ENCODE results near the gene HES5.

Gene HES5

DNA sequence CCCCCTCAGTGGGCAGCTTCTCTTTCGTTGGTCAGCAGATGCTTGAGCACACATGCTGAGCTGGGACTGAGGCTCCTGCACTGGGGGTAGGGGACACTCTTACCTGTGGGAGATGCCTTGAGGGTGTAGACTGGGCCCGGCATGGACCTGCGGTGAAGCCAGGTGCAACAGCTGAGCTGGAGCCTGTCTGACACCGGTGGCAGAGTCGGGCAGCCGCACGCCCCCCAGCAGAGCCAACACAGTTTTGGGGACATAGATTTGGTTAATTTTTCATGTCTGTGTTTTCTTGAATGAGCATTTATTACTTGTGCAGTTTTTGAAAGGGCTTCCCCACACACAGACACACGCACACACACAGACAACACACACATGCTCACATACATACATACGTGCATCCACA lies 5.9 kb upstream of the HES5 start:
- Histone ChIP-seq H3K4me1 (ENCODE audit: low read length) (no peaks in the 10 kb centered on the region), H3K36me3 (replicated peaks; ENCODE audit: low read depth, low read length) (no peaks in the 10 kb centered on the region), H2AFZ (ENCODE audit: low read depth, low read length) (no peak overlapping the region), H3K4me3 (ENCODE audit: low read length) (no peak overlapping the region), H3K27me3 (ENCODE audit: low read depth, low read length) (peaks cover 10% of the 10 kb centered on the region; the same call in 1 of the 2 replicates), H3K9ac (ENCODE audit: low read length) (no peak overlapping the region), H3K4me2 (ENCODE audit: low read length) (no peak overlapping the region), H3K79me2 (ENCODE audit: low read length) (no peaks in the 10 kb centered on the region), H3K9me3 (ENCODE audit: insufficient read depth, low read length) (no peaks in the 10 kb centered on the region), H4K20me1 (ENCODE audit: insufficient read depth, low read length) (no peaks in the 10 kb centered on the region), H3K27ac (ENCODE audit: low read length) (no peak overlapping the region)
- TF ChIP-seq, protein P1, sequence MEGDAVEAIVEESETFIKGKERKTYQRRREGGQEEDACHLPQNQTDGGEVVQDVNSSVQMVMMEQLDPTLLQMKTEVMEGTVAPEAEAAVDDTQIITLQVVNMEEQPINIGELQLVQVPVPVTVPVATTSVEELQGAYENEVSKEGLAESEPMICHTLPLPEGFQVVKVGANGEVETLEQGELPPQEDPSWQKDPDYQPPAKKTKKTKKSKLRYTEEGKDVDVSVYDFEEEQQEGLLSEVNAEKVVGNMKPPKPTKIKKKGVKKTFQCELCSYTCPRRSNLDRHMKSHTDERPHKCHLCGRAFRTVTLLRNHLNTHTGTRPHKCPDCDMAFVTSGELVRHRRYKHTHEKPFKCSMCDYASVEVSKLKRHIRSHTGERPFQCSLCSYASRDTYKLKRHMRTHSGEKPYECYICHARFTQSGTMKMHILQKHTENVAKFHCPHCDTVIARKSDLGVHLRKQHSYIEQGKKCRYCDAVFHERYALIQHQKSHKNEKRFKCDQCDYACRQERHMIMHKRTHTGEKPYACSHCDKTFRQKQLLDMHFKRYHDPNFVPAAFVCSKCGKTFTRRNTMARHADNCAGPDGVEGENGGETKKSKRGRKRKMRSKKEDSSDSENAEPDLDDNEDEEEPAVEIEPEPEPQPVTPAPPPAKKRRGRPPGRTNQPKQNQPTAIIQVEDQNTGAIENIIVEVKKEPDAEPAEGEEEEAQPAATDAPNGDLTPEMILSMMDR (IDR thresholded peaks at IDR 0.05; ENCODE audit: low read depth, low read length): no peak
- TF ChIP-seq EZH2phosphoT487 (IDR thresholded peaks at IDR 0.05; ENCODE audit: low read depth): no peak

DNA sequence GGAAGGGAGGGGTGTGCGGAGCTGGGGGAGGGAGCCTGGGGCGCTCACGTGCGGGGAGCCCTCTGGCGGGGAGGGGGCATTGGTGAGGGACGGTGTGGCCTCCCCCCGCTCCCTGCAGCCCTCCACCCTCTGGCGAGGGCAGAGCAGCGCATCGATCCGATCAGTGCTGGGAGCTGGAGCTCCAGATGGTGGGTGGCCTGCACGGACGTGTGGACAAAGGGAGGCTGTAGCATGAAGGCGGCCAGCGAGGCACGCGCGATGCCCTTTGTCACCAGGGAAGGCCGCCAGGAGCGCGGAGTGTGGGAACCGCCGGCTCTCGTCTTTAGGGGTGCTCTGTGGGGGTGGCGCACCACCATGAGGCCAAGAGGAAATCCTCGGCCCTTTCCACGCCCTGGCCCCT lies 5.4 kb upstream of the HES5 start:
- no peaks in the 10 kb centered on the region for H4K20me1 ChIP-seq (ENCODE audit: insufficient read depth, low read length)
- no peak overlapping the region for H3K4me2 ChIP-seq (ENCODE audit: low read length)
- H3K9ac ChIP-seq (ENCODE audit: low read length): no peak overlapping the region
- no peak overlapping the region for H3K4me3 ChIP-seq (ENCODE audit: low read length)
- H3K4me1 ChIP-seq (ENCODE audit: low read length): no peaks in the 10 kb centered on the region
- no peaks in the 10 kb centered on the region for H3K36me3 ChIP-seq (replicated peaks; ENCODE audit: low read depth, low read length)
- no peaks in the 10 kb centered on the region for H3K79me2 ChIP-seq (ENCODE audit: low read length)
- peaks cover 10% of the 10 kb centered on the region; the same call in 1 of the 2 replicates for H3K27me3 ChIP-seq (ENCODE audit: low read depth, low read length)
- H3K9me3 ChIP-seq (ENCODE audit: insufficient read depth, low read length): no peaks in the 10 kb centered on the region
- no peak overlapping the region for H2AFZ ChIP-seq (ENCODE audit: low read depth, low read length)
- TF ChIP-seq, protein P1 (IDR thresholded peaks at IDR 0.05; ENCODE audit: low read depth, low read length): no peak
- TF ChIP-seq EZH2phosphoT487 (IDR thresholded peaks at IDR 0.05; ENCODE audit: low read depth): no peak
- H3K27ac ChIP-seq (ENCODE audit: low read length): no peak overlapping the region

DNA sequence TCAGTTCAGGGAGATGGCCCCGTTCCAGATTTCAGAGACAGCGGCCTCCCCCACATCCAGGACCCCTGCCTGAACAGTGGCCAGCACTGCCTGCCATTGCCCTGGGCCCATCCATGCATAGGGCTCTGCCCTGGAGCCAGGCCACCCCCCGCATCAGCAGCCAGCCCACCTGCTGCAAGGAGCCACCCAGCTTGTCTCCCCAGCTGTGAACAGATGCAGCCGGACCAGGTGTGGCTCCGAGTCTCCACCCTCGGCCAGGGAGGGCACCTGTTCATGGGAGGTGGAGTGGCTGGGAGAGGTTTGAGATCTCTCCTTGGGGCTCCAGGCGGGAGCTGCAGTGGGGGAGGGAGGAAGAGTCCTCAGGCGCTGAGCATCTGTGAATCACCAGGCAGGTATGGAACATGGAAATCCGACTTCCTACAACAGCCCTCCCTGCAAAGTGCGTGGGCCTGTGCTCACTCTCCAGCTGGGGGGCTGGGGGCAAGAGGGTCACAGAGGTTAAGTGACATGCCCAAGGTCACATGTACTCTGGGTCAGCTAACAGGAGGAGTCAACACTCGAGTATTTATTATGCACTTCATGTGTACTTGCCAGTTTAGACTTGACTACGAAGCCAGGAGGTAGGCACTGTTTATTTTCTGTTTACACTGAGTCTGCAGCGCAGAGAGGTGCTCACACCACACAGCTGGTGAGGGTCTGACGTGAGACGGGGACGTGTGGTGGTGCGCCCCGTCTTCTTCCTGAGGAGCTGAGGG lies 4.8 kb upstream of the HES5 start:
- Histone ChIP-seq H3K4me3 (ENCODE audit: low read length) (no peak overlapping the region), H3K36me3 (replicated peaks; ENCODE audit: low read depth, low read length) (no peaks in the 10 kb centered on the region), H3K9ac (ENCODE audit: low read length) (no peak overlapping the region), H3K9me3 (ENCODE audit: insufficient read depth, low read length) (no peaks in the 10 kb centered on the region), H4K20me1 (ENCODE audit: insufficient read depth, low read length) (no peaks in the 10 kb centered on the region), H3K27ac (ENCODE audit: low read length) (no peak overlapping the region), H2AFZ (ENCODE audit: low read depth, low read length) (no peak overlapping the region), H3K4me2 (ENCODE audit: low read length) (no peak overlapping the region), H3K79me2 (ENCODE audit: low read length) (no peaks in the 10 kb centered on the region), H3K4me1 (ENCODE audit: low read length) (no peaks in the 10 kb centered on the region), H3K27me3 (ENCODE audit: low read depth, low read length) (peaks cover 10% of the 10 kb centered on the region; the same call in 1 of the 2 replicates)
- TF ChIP-seq EZH2phosphoT487 (IDR thresholded peaks at IDR 0.05; ENCODE audit: low read depth): no peak
- TF ChIP-seq, protein P1 (IDR thresholded peaks at IDR 0.05; ENCODE audit: low read depth, low read length): no peak

DNA sequence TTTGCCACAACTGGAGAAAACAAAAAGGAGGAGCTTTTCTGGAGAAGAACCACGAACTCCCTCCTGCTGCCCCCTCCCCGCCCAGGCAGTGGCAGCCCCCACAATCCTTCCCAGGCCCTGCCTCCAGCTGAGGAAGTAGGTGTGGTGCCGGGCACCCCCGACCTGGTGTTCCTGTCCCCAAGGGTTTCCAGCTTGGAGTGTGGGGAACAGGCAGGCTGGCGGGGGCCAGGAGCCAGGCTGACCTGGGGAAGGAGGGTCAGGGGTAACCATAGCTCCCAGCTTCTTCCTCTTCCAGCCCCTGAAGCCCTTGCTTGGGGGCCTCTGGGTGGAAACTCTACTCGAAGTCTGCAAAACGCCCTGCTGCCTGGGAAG lies 4.2 kb upstream of the HES5 start:
- Histone ChIP-seq H2AFZ (ENCODE audit: low read depth, low read length) (no peak overlapping the region), H3K4me1 (ENCODE audit: low read length) (no peaks in the 10 kb centered on the region), H3K4me2 (ENCODE audit: low read length) (no peak overlapping the region), H3K79me2 (ENCODE audit: low read length) (no peaks in the 10 kb centered on the region), H3K9me3 (ENCODE audit: insufficient read depth, low read length) (no peaks in the 10 kb centered on the region), H3K9ac (ENCODE audit: low read length) (no peak overlapping the region), H3K27ac (ENCODE audit: low read length) (no peak overlapping the region), H3K4me3 (ENCODE audit: low read length) (no peak overlapping the region), H3K27me3 (ENCODE audit: low read depth, low read length) (peaks cover 10% of the 10 kb centered on the region; the same call in 1 of the 2 replicates), H3K36me3 (replicated peaks; ENCODE audit: low read depth, low read length) (no peaks in the 10 kb centered on the region), H4K20me1 (ENCODE audit: insufficient read depth, low read length) (no peaks in the 10 kb centered on the region)
- TF ChIP-seq, protein P1 (IDR thresholded peaks at IDR 0.05; ENCODE audit: low read depth, low read length): no peak
- no peak for TF ChIP-seq EZH2phosphoT487 (IDR thresholded peaks at IDR 0.05; ENCODE audit: low read depth)
